T-helper 2 cell treated with Interferon-gamma antibody and Interleukin-4, amounts not matched to agents 5 μg/mL and 100 μg/mL, for 36 hours (primary cell): Measurements from ENCODE around the gene SPATS1.
A peak's percentile ranks its signal among the peaks of the same experiment; 100 is the strongest.

Experiments
- DNase-seq: peaks from one replicate; pipeline ENCODE4 v3.0.0; 2021; ENCODE audit warnings: low spot score
- H3K27ac Mint-ChIP-seq: one replicate; pipeline ENCODE4 v1.8.0; 2021; ENCODE audit warnings: mild to moderate bottlenecking, mixed read lengths
- H3K27me3 Mint-ChIP-seq: one replicate; pipeline ENCODE4 v1.8.0; 2021; ENCODE audit warnings: low read depth, mixed read lengths
- H3K36me3 Mint-ChIP-seq: one replicate; pipeline ENCODE4 v1.8.0; 2021; ENCODE audit warnings: low read depth, mixed read lengths
- H3K4me1 Mint-ChIP-seq: one replicate; pipeline ENCODE4 v1.8.0; 2021; ENCODE audit warnings: low read depth, mixed read lengths
- H3K4me3 Mint-ChIP-seq: one replicate; pipeline ENCODE4 v1.8.0; 2022; ENCODE audit warnings: mild to moderate bottlenecking, moderate library complexity, mixed read lengths
- H3K9me3 Mint-ChIP-seq: one replicate; pipeline ENCODE4 v1.8.0; 2021; ENCODE audit warnings: mixed read lengths

The SPATS1 gene

DNA sequence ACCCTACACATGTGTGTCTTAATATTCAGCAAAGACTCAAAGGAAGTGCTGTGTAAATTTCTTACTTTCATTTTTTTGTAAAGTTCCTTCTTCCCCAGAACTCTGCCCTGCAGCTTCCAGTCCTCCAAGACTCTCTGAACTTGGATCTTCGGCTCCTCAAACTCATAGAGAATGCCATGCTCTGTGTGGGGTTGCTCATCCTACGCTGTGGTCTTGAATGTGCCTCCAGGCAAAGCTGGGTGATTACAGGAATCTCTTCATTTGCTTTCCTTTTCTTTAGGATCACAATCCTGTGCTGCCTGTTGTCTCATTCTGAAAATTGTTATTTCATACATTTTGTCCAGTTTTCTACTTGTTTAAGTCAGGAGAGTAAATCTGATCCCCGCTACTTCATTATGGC is 30.6 kb downstream of the SPATS1 start:
- Mint-ChIP-seq H3K4me3 (no peak overlapping the region), H3K27me3 (peaks cover 15% of the 10 kb centered on the region), H3K36me3 (no peaks in the 10 kb centered on the region), H3K27ac (no peak overlapping the region), H3K9me3 (no peaks in the 10 kb centered on the region), H3K4me1 (peaks cover 2% of the 10 kb centered on the region)
- DNase-seq, result no peak

DNA sequence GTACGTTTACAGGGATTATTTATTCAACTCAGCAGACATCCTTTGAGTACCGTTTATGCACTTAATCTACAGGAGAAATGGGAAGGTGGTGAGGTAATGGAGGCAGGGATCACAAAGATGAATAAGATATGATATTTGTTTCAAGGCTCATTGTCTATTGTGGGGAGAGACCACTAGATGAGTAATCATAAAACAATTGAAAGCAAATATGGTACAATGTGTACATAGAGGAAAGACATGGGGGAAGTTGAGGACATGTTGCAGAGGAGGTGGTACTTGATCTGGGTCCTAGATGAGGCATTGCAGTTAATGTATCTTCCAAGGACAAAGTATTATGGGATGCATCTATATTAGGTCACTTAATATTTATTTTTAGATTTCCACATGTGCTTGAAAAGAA is 31.3 kb downstream of the SPATS1 start:
- Mint-ChIP-seq H3K4me1 (peaks cover 2% of the 10 kb centered on the region), H3K4me3 (no peak overlapping the region), H3K27me3 (peaks cover 15% of the 10 kb centered on the region), H3K36me3 (no peaks in the 10 kb centered on the region), H3K27ac (no peak overlapping the region), H3K9me3 (no peaks in the 10 kb centered on the region)
- no peak for DNase-seq

DNA sequence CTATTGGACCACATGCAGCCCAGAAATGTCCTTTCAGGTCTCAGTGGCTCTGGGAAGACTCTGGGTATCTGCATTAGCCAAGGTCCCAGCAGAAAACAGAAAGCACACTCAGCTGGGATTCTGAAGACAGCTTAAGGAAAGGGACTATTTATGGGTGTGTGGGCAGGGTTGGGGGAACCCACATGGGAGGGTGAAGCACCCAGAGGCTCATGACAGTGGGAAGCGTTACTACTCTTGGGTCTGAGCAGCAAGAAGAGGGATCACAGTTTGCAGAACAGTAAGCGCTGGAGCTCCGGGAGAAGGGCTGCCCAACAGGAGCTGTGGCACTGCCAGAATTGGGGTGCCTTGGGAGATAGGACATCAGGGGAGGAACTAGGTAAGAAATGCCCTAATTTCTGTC is 32.6 kb downstream of the SPATS1 start:
- no peak for DNase-seq
- H3K4me3 Mint-ChIP-seq, result no peak overlapping the region
- peaks cover 3% of the 10 kb centered on the region for H3K4me1 Mint-ChIP-seq
- no peaks in the 10 kb centered on the region for H3K9me3 Mint-ChIP-seq
- H3K36me3 Mint-ChIP-seq, result no peaks in the 10 kb centered on the region
- peaks cover 15% of the 10 kb centered on the region for H3K27me3 Mint-ChIP-seq
- no peak overlapping the region for H3K27ac Mint-ChIP-seq

DNA sequence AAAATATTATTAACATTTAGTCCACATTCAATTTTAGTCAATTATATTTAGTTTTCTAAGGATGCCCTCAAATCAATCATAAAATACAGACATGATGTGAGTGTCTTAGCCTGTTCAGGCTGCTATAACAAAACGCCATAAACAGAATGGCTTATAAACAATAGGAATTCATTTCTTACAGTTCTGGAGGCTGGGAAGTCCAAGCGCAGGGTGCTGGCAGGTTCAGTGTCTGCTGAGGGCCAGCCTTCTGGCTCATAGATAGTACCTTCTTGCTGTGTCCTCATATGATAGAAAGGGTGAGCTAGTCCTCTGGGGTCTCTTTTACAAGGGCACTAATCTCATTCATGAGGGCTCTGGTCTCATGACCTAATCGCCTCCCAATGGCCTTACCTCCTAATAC is 35.0 kb downstream of the SPATS1 start:
- no peak overlapping the region for H3K4me3 Mint-ChIP-seq
- no peaks in the 10 kb centered on the region for H3K9me3 Mint-ChIP-seq
- peaks cover 24% of the 10 kb centered on the region for H3K27me3 Mint-ChIP-seq
- no peak overlapping the region for H3K27ac Mint-ChIP-seq
- DNase-seq, result no peak
- H3K4me1 Mint-ChIP-seq, result peaks cover 3% of the 10 kb centered on the region
- H3K36me3 Mint-ChIP-seq, result no peaks in the 10 kb centered on the region

DNA sequence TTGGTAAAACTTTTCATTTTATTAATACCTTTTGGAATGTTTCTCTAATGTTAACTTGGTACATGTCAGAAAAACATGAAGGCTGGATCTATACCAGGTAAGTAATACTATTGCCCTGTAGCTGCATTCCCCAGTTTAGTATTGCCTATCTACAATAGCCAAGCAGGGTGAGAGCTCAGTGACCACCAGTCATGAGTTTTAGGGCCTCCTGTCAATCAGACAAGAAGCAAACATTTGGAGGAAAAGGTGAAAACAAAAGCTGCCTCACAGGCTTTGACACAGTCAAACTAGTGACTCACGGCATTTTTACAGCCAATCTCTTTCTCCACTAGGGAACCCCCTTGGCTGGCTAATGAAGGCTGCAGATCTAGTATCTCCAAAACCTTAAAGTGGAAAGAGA is 35.5 kb downstream of the SPATS1 start:
- Mint-ChIP-seq H3K4me3 (no peak overlapping the region), H3K27me3 (peaks cover 24% of the 10 kb centered on the region), H3K4me1 (peaks cover 2% of the 10 kb centered on the region), H3K36me3 (no peaks in the 10 kb centered on the region), H3K9me3 (no peaks in the 10 kb centered on the region), H3K27ac (no peak overlapping the region)
- no peak for DNase-seq

DNA sequence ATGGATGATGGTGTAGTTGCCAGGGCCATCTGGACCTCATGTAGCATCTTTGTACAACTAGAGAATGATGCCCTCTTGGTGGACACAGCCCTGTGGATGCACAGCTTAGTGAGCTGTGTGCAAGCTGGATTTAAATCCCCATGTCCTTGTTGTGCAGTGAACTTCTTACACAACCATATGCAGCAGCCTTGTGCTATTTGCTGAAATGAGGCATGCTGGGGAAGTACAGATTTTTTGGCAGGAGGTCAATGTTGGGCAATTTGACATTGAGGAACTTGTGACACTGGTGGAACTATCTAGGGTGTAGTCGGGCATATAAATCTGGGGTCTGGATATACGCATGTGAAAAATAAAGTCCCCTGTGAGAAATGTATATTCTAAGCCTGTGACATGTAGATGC is 39.3 kb downstream of the SPATS1 start:
- no peak overlapping the region for H3K4me3 Mint-ChIP-seq
- peaks cover 5% of the 10 kb centered on the region for H3K4me1 Mint-ChIP-seq
- no peaks in the 10 kb centered on the region for H3K36me3 Mint-ChIP-seq
- H3K27me3 Mint-ChIP-seq, result peaks cover 15% of the 10 kb centered on the region
- H3K27ac Mint-ChIP-seq, result no peak overlapping the region
- DNase-seq, result no peak
- H3K9me3 Mint-ChIP-seq, result no peaks in the 10 kb centered on the region

DNA sequence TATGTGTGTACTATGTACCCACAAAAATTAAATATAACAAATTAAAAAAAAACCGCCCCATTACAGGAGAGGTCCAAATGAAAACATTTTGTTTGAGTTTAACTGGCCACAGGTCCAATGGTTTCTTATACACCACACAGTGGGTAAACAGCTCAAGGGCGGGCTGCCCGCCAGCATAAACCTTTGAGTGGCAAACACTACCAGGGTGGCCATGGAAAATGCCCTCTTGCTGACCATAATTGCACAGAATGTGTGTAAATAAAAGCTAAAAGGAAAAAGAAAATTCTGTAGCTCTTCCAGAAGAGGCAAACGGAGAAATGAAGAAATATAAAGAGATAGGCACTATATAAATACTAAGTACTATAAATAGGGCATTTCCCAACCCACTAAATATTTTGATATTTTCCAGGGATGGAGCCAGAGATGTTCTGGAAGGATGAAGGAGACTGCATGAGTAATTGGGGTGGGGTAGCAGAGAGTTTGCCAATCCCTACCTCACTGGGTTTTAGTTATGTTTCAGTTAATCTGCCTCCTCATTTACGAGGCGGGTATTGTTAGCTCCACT is 44.0 kb downstream of the SPATS1 start:
- DNase-seq, result no peak
- Mint-ChIP-seq H3K27me3 (peaks cover 15% of the 10 kb centered on the region), H3K27ac (peak overlapping the region; percentile 97), H3K4me1 (peaks cover 31% of the 10 kb centered on the region), H3K4me3 (peak overlapping the region; percentile 95), H3K9me3 (no peaks in the 10 kb centered on the region), H3K36me3 (peaks cover 17% of the 10 kb centered on the region)

DNA sequence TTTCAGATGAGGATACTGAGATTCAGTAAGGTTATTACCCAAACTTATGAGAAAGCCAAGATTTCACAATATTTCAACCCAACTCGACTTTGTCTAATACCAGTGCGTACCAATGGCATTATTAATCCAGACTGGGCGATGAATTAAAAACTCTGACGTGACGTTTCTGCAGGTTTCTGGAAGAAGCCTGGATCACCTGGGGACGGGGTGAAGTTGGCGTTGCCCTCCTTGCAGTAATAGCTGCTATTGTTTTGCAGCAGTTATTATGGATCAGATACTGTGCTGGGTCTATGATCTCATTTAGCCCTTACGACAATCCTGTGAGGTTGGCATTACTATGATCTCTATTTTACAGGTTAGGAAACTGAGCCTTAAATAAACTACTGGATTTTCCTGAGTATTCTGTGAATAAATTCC is 44.5 kb downstream of the SPATS1 start:
- Mint-ChIP-seq H3K36me3 (peaks cover 22% of the 10 kb centered on the region), H3K27me3 (peaks cover 10% of the 10 kb centered on the region), H3K9me3 (no peaks in the 10 kb centered on the region), H3K4me1 (peaks cover 31% of the 10 kb centered on the region), H3K27ac (peak overlapping the region; percentile 97), H3K4me3 (peak overlapping the region; percentile 95)
- DNase-seq, result no peak

DNA sequence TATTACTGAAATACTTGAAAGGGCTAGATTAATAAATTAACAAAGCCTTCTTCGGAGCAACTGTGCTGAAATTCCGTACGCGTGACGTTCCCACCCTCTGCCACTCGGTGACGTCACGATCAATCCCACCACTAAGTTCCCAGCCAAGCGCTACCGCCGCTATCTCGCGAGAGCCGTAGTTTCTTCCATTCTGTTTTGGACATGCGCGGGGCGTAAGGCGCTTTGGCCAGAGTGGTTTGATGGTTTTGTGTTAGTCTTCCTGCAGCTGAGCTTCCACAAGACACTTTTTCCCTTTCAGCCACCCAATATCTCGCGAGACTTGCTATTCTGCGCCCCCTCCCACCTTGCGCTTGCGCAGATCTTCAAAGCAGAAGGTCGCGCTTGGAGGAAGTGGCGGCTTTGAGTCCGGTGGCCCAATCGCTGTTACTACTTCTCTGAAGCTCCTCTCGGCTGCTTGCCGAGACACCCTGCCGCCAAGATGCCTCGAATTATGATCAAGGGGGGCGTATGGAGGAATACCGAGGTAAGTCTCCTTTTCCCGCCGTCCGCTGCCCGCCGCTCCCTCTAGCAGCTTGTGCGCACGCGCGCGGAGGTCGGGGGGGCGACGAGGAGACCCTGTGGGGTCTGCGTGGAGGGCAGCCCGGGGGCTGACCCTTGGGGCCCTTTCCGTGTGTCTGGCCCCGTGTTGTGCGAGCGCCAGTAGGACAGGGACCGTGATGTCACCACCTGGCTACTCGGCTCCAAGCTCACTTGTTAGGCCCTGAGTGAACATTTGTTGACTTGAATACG is 45.1 kb downstream of the SPATS1 start, which contains the start of gene CDC5L:
Gene CDC5L, plus strand, starts transcription at position 361 of the 789 bp plus-strand sequence. Its CDS starts 118 bp downstream, at position 479.
- peak; percentile 95 for DNase-seq
- peaks cover 6% of the 10 kb centered on the region for H3K27me3 Mint-ChIP-seq
- H3K9me3 Mint-ChIP-seq, result no peaks in the 10 kb centered on the region
- peak within 1 kb of the TSS; percentile 97 for H3K27ac Mint-ChIP-seq
- H3K4me1 Mint-ChIP-seq, result peaks cover 31% of the 10 kb centered on the region
- H3K36me3 Mint-ChIP-seq, result peaks cover 26% of the 10 kb centered on the region
- peak within 1 kb of the TSS; percentile 95 for H3K4me3 Mint-ChIP-seq

DNA sequence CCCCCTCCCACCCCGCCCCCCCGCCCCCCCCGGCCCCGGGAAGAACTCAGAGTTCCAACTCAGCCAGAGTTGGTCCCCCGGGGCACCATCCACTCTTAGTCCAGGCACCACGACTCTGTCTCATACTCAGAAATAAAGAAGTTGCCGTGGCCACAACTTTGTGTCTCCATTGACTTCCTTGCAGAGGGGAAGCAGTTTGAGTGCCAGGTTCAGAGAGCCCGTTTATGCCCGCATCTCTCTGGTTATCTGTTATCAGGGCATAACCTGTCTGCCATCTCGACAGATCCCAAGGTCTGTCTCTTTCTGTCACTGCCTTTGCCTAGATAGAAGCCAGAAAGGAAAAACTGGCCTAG is 45.7 kb downstream of the SPATS1 start:
- peak overlapping the region; percentile 95 for H3K4me3 Mint-ChIP-seq
- H3K9me3 Mint-ChIP-seq, result no peaks in the 10 kb centered on the region
- H3K36me3 Mint-ChIP-seq, result peaks cover 27% of the 10 kb centered on the region
- no peak for DNase-seq
- H3K27ac Mint-ChIP-seq, result peak overlapping the region; percentile 97
- H3K27me3 Mint-ChIP-seq, result peaks cover 6% of the 10 kb centered on the region
- peaks cover 31% of the 10 kb centered on the region for H3K4me1 Mint-ChIP-seq

DNA sequence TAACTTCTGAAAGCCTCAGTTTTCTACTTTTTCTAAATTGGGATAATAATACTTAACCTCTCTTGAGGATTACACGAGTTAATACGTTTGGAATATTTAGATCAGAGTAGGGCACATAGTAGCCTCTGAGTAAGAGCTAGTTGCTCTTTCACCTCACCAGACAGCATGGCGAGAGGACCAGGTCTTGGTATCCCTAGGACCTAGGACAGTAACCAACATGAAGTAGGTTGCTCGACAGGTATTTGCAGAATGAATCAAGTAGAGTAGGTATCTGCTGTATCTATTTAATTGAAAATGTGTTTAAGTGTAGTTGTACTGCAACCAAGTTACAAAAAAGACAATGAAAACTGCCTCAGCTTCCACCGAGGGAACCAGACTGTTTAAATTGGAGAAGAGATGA is 46.4 kb downstream of the SPATS1 start:
- Mint-ChIP-seq H3K36me3 (peaks cover 35% of the 10 kb centered on the region), H3K27ac (peak overlapping the region; percentile 82), H3K9me3 (no peaks in the 10 kb centered on the region), H3K4me1 (peaks cover 31% of the 10 kb centered on the region), H3K4me3 (peak overlapping the region; percentile 95), H3K27me3 (peaks cover 6% of the 10 kb centered on the region)
- no peak for DNase-seq

DNA sequence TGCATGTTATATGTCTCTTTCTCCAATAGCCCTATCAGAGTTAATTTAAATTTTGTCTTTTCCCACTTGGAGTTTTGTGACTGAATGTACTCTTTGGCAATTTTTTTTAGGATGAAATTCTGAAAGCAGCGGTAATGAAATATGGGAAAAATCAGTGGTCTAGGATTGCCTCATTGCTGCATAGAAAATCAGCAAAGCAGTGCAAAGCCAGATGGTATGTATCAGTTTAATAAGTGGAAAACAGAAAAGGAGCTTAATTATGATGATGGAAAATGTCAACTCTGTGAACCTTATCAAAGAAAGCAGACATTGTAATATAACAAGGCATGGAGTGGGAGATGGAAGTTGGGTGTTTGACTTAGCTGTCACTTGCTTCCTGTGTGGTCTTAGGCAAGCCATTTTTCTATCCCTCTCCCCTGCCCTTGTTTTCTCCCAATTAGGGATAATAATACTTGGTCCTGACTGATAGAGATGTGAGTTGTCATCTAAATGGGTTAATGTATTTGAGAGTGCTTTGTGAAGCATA is 47.8 kb downstream of the SPATS1 start:
- Mint-ChIP-seq H3K27ac (no peak overlapping the region), H3K4me1 (peaks cover 34% of the 10 kb centered on the region), H3K4me3 (peak overlapping the region; percentile 6), H3K9me3 (no peaks in the 10 kb centered on the region), H3K36me3 (peaks cover 45% of the 10 kb centered on the region), H3K27me3 (peaks cover 3% of the 10 kb centered on the region)
- no peak for DNase-seq
